ENCODE data around the gene CAMK2D.

Gene CAMK2D

DNA sequence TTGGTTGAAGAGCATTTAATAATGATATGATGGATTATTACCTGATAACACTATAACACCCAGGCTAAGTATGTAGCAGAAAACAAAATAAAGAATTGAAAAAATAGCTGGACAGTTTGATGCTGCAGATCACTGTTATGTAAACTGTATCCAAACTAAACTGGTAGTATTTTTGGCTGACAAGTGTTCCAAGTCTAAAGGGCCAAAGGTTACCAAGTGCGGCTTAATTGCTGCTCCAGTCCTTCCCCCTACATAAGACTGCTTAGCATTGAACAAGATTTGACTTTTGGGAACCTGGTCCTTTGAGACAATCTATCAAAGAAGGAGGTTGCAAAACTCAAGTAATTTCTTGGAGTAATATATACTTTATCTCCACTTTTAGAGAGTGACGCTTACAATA lies 249.6 kb downstream of the CAMK2D start:
- DNase-seq (ENCODE audit: low read depth, low spot score), result no peak
- no peak for TF ChIP-seq CTCF (IDR thresholded peaks at IDR 0.05; ENCODE audit: insufficient read depth, low read length, missing control alignments)
- H3K4me3 ChIP-seq (ENCODE audit: low read depth, low read length), result no peak overlapping the region
- CTCF ChIA-PET, result no interaction called here
- POLR2A ChIA-PET, result no interaction called here

- DNase-seq (ENCODE audit: low read depth, low spot score), result no peak
- TF ChIP-seq CTCF (IDR thresholded peaks at IDR 0.05; ENCODE audit: insufficient read depth, low read length, missing control alignments), result no peak
- ChIA-PET CTCF (no interaction called here), POLR2A (no interaction called here)
- no peak overlapping the region for H3K4me3 ChIP-seq (ENCODE audit: low read depth, low read length)
Measured at GRCh38 chr4:113509851-113510250, 251.7 kb downstream of the CAMK2D start.

GRCh38 chr4:113505044-113505443 lies 256.5 kb downstream of the CAMK2D start:
- ChIA-PET POLR2A (no interaction called here), CTCF (interaction anchor here (1.5 kb wide), 1 partner anchor 110 kb away, joined by 3 read pairs; no protein-coding TSS in a partner anchor)
- DNase-seq (ENCODE audit: low read depth, low spot score), result no peak
- no peak overlapping the region for H3K4me3 ChIP-seq (ENCODE audit: low read depth, low read length)
- TF ChIP-seq CTCF (IDR thresholded peaks at IDR 0.05; ENCODE audit: insufficient read depth, low read length, missing control alignments), result no peak

DNA sequence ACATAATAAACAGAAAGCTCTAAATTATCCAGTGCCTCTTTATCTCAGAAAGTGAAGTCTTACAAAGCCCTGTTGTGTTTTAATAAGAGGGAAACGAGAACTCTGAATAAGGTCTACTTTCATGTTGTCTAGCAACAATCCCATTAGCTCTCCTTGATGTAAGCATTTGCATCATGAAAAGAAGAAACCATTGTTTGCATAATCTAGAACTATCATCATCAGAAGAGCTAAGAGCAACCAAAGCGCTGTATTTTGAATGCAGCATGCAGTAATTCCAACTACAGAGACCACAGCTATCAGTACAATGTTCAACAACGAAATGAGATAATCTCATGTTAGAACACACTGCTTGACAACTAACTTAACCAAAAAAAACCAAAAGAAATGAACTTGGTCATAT lies 257.1 kb downstream of the CAMK2D start:
- POLR2A ChIA-PET, result no interaction called here
- CTCF ChIA-PET, result interaction anchor here (1.5 kb wide), 2 partner anchors 32 to 109 kb away, joined by 3 read pairs; no protein-coding TSS in a partner anchor
- no peak for TF ChIP-seq CTCF (IDR thresholded peaks at IDR 0.05; ENCODE audit: insufficient read depth, low read length, missing control alignments)
- no peak for DNase-seq (ENCODE audit: low read depth, low spot score)
- H3K4me3 ChIP-seq (ENCODE audit: low read depth, low read length), result no peak overlapping the region

- ChIA-PET CTCF (interaction anchor here (1.5 kb wide), 1 partner anchor 32 kb away, joined by 3 read pairs; no protein-coding TSS in a partner anchor), POLR2A (no interaction called here)
Measured at GRCh38 chr4:113503691-113504090, 257.8 kb downstream of the CAMK2D start.

GRCh38 chr4:113502906-113503305 lies 258.6 kb downstream of the CAMK2D start:
- no peak for DNase-seq (ENCODE audit: low read depth, low spot score)
- TF ChIP-seq CTCF (IDR thresholded peaks at IDR 0.05; ENCODE audit: insufficient read depth, low read length, missing control alignments), result no peak
- ChIA-PET POLR2A (no interaction called here), CTCF (interaction anchor here (0.7 kb wide), 1 partner anchor 108 kb away, joined by 3 read pairs; no protein-coding TSS in a partner anchor)
- H3K4me3 ChIP-seq (ENCODE audit: low read depth, low read length), result no peak overlapping the region

More at GRCh38 chr4:113503691-113504090, 257.8 kb downstream of the CAMK2D start:
- H3K4me3 ChIP-seq (ENCODE audit: low read depth, low read length), result no peak overlapping the region
- no peak for DNase-seq (ENCODE audit: low read depth, low spot score)
- TF ChIP-seq CTCF (IDR thresholded peaks at IDR 0.05; ENCODE audit: insufficient read depth, low read length, missing control alignments), result no peak
